SU-DHL-6 (cell line): Measurements from ENCODE around the gene RAP1GDS1.
"Not testable (repeated sequence)": the region's sequence is repeated elsewhere in the genome, so short reads cannot be mapped to it uniquely, and the experiment has no call there.

Experiments used
- H2AFZ ChIP-seq: fragments of 200-600 bp; sonication (generic); 2 replicates; pipeline ENCODE4 v1.6.1; 2014; ENCODE audit warnings: low read depth, mild to moderate bottlenecking, moderate library complexity, mixed read lengths, antibody characterized with exemption, low read length; ENCODE audit not compliant: severe bottlenecking
- H3F3A ChIP-seq: fragments of 200-600 bp; shearing (Covaris generic); 2 replicates; pipeline ENCODE4 v1.6.0; 2016; ENCODE audit warnings: antibody characterized with exemption, mild to moderate bottlenecking; ENCODE audit not compliant: insufficient read depth
- H3K27ac ChIP-seq: fragments of 200-600 bp; sonication (generic); 2 replicates; pipeline ENCODE4 v1.5.1; 2016; ENCODE audit warnings: low read depth, mild to moderate bottlenecking, low read length, moderate library complexity, mixed read lengths
- H3K27me3 ChIP-seq: fragments of 200-600 bp; sonication (generic), shearing (Covaris generic); 2 replicates; pipeline ENCODE4 v1.6.0; 2014; ENCODE audit warnings: mild to moderate bottlenecking, low read length
- H3K36me3 ChIP-seq: fragments of 200-600 bp; sonication (generic); 2 replicates; pipeline ENCODE4 v1.6.1; 2014; ENCODE audit warnings: mild to moderate bottlenecking, low read length, mixed read lengths
- H3K4me2 ChIP-seq: fragments of 300-600, 200-600 bp; shearing (Covaris generic), sonication (generic); 2 replicates; pipeline ENCODE4 v1.6.0; 2014; ENCODE audit warnings: low read length, low read depth, mild to moderate bottlenecking; ENCODE audit not compliant: poor library complexity, severe bottlenecking
- H3K4me3 ChIP-seq: fragments of 200-600 bp; sonication (generic); 2 replicates; pipeline ENCODE4 v1.5.1; 2014; ENCODE audit warnings: antibody characterized with exemption, low read length, mild to moderate bottlenecking, mixed read lengths; ENCODE audit not compliant: insufficient read depth, poor library complexity, severe bottlenecking
- H3K79me2 ChIP-seq: fragments of 200-600 bp; sonication (generic); 2 replicates; pipeline ENCODE4 v1.6.1; 2014; ENCODE audit warnings: mild to moderate bottlenecking, low read length, moderate library complexity; ENCODE audit not compliant: insufficient read depth
- H3K9ac ChIP-seq: fragments of 200-600 bp; sonication (generic); 2 replicates; pipeline ENCODE4 v1.7.0; 2014; ENCODE audit warnings: mild to moderate bottlenecking, low read length
- H3K9me2 ChIP-seq: fragments of 200-600 bp; sonication (generic); replicated peaks from 2 replicates; pipeline ENCODE4 v1.6.1; 2014; ENCODE audit warnings: low read length; ENCODE audit not compliant: insufficient read depth
- H3K9me3 ChIP-seq: fragments of 200-600 bp; sonication (generic); 2 replicates; pipeline ENCODE4 v1.6.1; 2014; ENCODE audit warnings: low read length, mixed read lengths; ENCODE audit not compliant: insufficient read depth
- H4K20me1 ChIP-seq: fragments of 200-600 bp; sonication (generic); 2 replicates; pipeline ENCODE4 v1.6.1; 2014; ENCODE audit warnings: low read depth, mild to moderate bottlenecking, antibody characterized with exemption, low read length, moderate library complexity, mixed read lengths
- CTCF ChIP-seq: fragments of 200-600 bp; sonication (generic); IDR thresholded peaks from one replicate; pipeline ENCODE4 v1.5.1; 2017; ENCODE audit warnings: antibody characterized with exemption, mild to moderate bottlenecking, low read length, moderate library complexity; ENCODE audit not compliant: insufficient read depth, poor library complexity, severe bottlenecking
- EZH2phosphoT487 ChIP-seq: fragments of 200-600 bp; sonication (generic), shearing (Covaris generic); conservative IDR thresholded peaks from 2 replicates; pipeline ENCODE4 v1.6.1; 2018; ENCODE audit warnings: mild to moderate bottlenecking, antibody characterized with exemption, low read length, moderate library complexity, mixed read lengths

RAP1GDS1 gene

GRCh38 chr4:98358630-98359248 lies 97.6 kb downstream of the RAP1GDS1 start:
- Histone ChIP-seq H3K9me2 (no peaks in the 10 kb centered on the region), H4K20me1 (no peaks in the 10 kb centered on the region), H3K4me2 (no peak overlapping the region), H3K9me3 (no peaks in the 10 kb centered on the region), H3K4me3 (no peak overlapping the region), H2AFZ (no peak overlapping the region), H3K27ac (no peak overlapping the region), H3F3A (no peaks in the 10 kb centered on the region), H3K27me3 (no peaks in the 10 kb centered on the region), H3K36me3 (no peaks in the 10 kb centered on the region), H3K9ac (no peak overlapping the region), H3K79me2 (no peaks in the 10 kb centered on the region)
- TF ChIP-seq CTCF (no peak), EZH2phosphoT487 (no peak)

GRCh38 chr4:98359646-98360045 lies 98.5 kb downstream of the RAP1GDS1 start:
- no peak overlapping the region for H3K27ac ChIP-seq
- H3F3A ChIP-seq, result no peaks in the 10 kb centered on the region
- H3K9me2 ChIP-seq, result no peaks in the 10 kb centered on the region
- no peaks in the 10 kb centered on the region for H4K20me1 ChIP-seq
- no peak overlapping the region for H3K4me3 ChIP-seq
- H2AFZ ChIP-seq, result no peak overlapping the region
- no peak overlapping the region for H3K9ac ChIP-seq
- H3K4me2 ChIP-seq, result no peak overlapping the region
- no peaks in the 10 kb centered on the region for H3K36me3 ChIP-seq
- no peaks in the 10 kb centered on the region for H3K9me3 ChIP-seq
- H3K79me2 ChIP-seq, result no peaks in the 10 kb centered on the region
- no peaks in the 10 kb centered on the region for H3K27me3 ChIP-seq
- TF ChIP-seq CTCF (no peak), EZH2phosphoT487 (no peak)

- Histone ChIP-seq H4K20me1 (no peaks in the 10 kb centered on the region), H3K4me2 (no peak overlapping the region), H3K4me3 (no peak overlapping the region), H3K36me3 (no peaks in the 10 kb centered on the region), H3K27ac (no peak overlapping the region), H3K79me2 (no peaks in the 10 kb centered on the region), H3F3A (no peaks in the 10 kb centered on the region), H3K9me2 (no peaks in the 10 kb centered on the region), H3K9ac (no peak overlapping the region), H3K27me3 (no peaks in the 10 kb centered on the region), H2AFZ (no peak overlapping the region), H3K9me3 (no peaks in the 10 kb centered on the region)
- TF ChIP-seq CTCF (no peak), EZH2phosphoT487 (no peak)
Observed at GRCh38 chr4:98363431-98363830, 102.2 kb downstream of the RAP1GDS1 start.

DNA sequence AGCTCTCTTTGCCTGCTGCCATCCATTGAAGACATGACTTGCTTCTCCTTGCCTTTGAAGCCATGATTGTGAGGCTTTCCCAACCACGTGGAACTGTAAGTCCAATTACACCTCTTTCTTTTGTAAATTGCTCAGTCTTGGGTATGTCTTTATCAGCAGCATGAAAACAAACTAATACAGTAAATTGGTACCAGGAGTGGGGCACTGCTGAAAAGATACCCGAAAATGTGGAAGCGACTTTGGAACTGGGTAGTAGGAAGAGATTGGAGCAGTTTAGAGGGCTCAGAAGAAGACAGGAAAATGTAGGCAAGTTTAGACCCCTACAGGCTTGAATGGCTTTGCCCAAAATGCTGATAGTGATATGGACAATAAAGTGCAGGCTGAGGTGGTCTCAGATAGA lies 105.1 kb downstream of the RAP1GDS1 start:
- H4K20me1 ChIP-seq, H3K36me3 ChIP-seq, H3K27me3 ChIP-seq, H3K9ac ChIP-seq, H3K27ac ChIP-seq, H3K9me3 ChIP-seq, H3K9me2 ChIP-seq, H3K79me2 ChIP-seq, H3K4me2 ChIP-seq, H3F3A ChIP-seq, H3K4me3 ChIP-seq, H2AFZ ChIP-seq: not testable (repeated sequence)

- H3F3A ChIP-seq, H3K79me2 ChIP-seq, H3K27ac ChIP-seq, H3K27me3 ChIP-seq, H4K20me1 ChIP-seq, H3K9me3 ChIP-seq, H3K36me3 ChIP-seq, H3K9ac ChIP-seq, H3K4me2 ChIP-seq, H3K4me3 ChIP-seq, H3K9me2 ChIP-seq, H2AFZ ChIP-seq: not testable (repeated sequence)
Observed at GRCh38 chr4:98368000-98368399, 106.8 kb downstream of the RAP1GDS1 start.
